HEK293 (cell line): ENCODE data around the gene TOR1A.

Experiments
- EGR2 ChIP-seq: fragments of 450-650 bp; formaldehyde crosslinking; IDR thresholded peaks from 2 replicates; pipeline ENCODE4 v1.5.1; 2016; ENCODE audit warnings: low read depth, missing biosample characterization, missing genetic modification characterization
- GLI4 ChIP-seq: fragments of 450-650 bp; formaldehyde crosslinking; IDR thresholded peaks from 2 replicates; pipeline ENCODE4 v1.5.1; 2016; ENCODE audit warnings: missing biosample characterization, missing genetic modification characterization
- KLF10 ChIP-seq: fragments of 450-650 bp; IDR thresholded peaks from 2 replicates; pipeline ENCODE4 v1.5.1; 2018; ENCODE audit warnings: missing biosample characterization, mild to moderate bottlenecking, missing genetic modification characterization
- PRDM1 ChIP-seq: fragments of 450-650 bp; formaldehyde crosslinking; IDR thresholded peaks from 2 replicates; pipeline ENCODE4; 2016; ENCODE audit warnings: missing biosample characterization, missing genetic modification characterization
- RBAK ChIP-seq: fragments of 450-650 bp; formaldehyde crosslinking; IDR thresholded peaks from 2 replicates; pipeline ENCODE4 v1.5.1; 2016; ENCODE audit warnings: missing biosample characterization, missing genetic modification characterization
- REPIN1 ChIP-seq: fragments of 450-650 bp; formaldehyde crosslinking; IDR thresholded peaks from 2 replicates; pipeline ENCODE4 v1.5.1; 2017; ENCODE audit warnings: missing biosample characterization, missing genetic modification characterization, low read depth
- SCRT2 ChIP-seq: fragments of 450-650 bp; formaldehyde crosslinking; IDR thresholded peaks from 2 replicates; pipeline ENCODE4 v1.5.1; 2016; ENCODE audit warnings: missing biosample characterization, missing genetic modification characterization
- SP2 ChIP-seq: fragments of 450-650 bp; formaldehyde crosslinking; IDR thresholded peaks from 2 replicates; pipeline ENCODE4 v1.5.1; 2016; ENCODE audit warnings: missing biosample characterization, missing genetic modification characterization
- SP3 ChIP-seq: fragments of 450-650 bp; formaldehyde crosslinking; IDR thresholded peaks from 2 replicates; pipeline ENCODE4 v1.5.1; 2016; ENCODE audit warnings: missing biosample characterization, missing genetic modification characterization
- YY1 ChIP-seq: fragments of 450-650 bp; formaldehyde crosslinking; IDR thresholded peaks from 2 replicates; pipeline ENCODE4 v1.5.1; 2018; ENCODE audit warnings: missing biosample characterization, missing genetic modification characterization
- ZBTB7A ChIP-seq: fragments of 450-650 bp; formaldehyde crosslinking; IDR thresholded peaks from 2 replicates; pipeline ENCODE4 v1.5.1; 2016; ENCODE audit warnings: low read depth, missing biosample characterization, missing genetic modification characterization
- ZNF112 ChIP-seq: fragments of 450-650 bp; formaldehyde crosslinking; IDR thresholded peaks from 2 replicates; pipeline ENCODE4 v1.5.0; 2017; ENCODE audit warnings: missing biosample characterization, missing genetic modification characterization
- ZNF132 ChIP-seq: fragments of 450-650 bp; formaldehyde crosslinking; IDR thresholded peaks from 2 replicates; pipeline ENCODE4 v1.5.1; 2017; ENCODE audit warnings: missing biosample characterization, missing genetic modification characterization, borderline replicate concordance
- ZNF133 ChIP-seq: fragments of 450-650 bp; formaldehyde crosslinking; IDR thresholded peaks from 2 replicates; pipeline ENCODE4 v1.5.1; 2016; ENCODE audit warnings: missing biosample characterization, missing genetic modification characterization
- ZNF155 ChIP-seq: fragments of 450-650 bp; formaldehyde crosslinking; IDR thresholded peaks from 2 replicates; pipeline ENCODE4 v1.5.1; 2016; ENCODE audit warnings: missing biosample characterization, missing genetic modification characterization
- ZNF174 ChIP-seq: fragments of 450-650 bp; formaldehyde crosslinking; IDR thresholded peaks from 2 replicates; pipeline ENCODE4 v1.5.0; 2017; ENCODE audit warnings: missing biosample characterization, mild to moderate bottlenecking, missing genetic modification characterization
- ZNF18 ChIP-seq: fragments of 450-650 bp; formaldehyde crosslinking; IDR thresholded peaks from 2 replicates; pipeline ENCODE4 v1.5.1; 2016; ENCODE audit warnings: missing biosample characterization, missing genetic modification characterization
- ZNF223 ChIP-seq: fragments of 450-650 bp; formaldehyde crosslinking; IDR thresholded peaks from 2 replicates; pipeline ENCODE4 v1.5.1; 2016; ENCODE audit warnings: missing biosample characterization, missing genetic modification characterization
- ZNF24 ChIP-seq: fragments of 450-650 bp; formaldehyde crosslinking; IDR thresholded peaks from 2 replicates; pipeline ENCODE4 v1.5.1; 2016; ENCODE audit warnings: missing biosample characterization, missing genetic modification characterization
- ZNF26 ChIP-seq: fragments of 450-650 bp; formaldehyde crosslinking; IDR thresholded peaks from 2 replicates; pipeline ENCODE4 v1.5.1; 2016; ENCODE audit warnings: missing biosample characterization, missing genetic modification characterization
- ZNF280D ChIP-seq: fragments of 450-650 bp; formaldehyde crosslinking; IDR thresholded peaks from 2 replicates; pipeline ENCODE4 v1.5.1; 2016; ENCODE audit warnings: missing biosample characterization, missing genetic modification characterization
- ZNF423 ChIP-seq: fragments of 450-650 bp; formaldehyde crosslinking; IDR thresholded peaks from 2 replicates; pipeline ENCODE4 v1.5.1; 2016; ENCODE audit warnings: missing biosample characterization, missing genetic modification characterization
- ZNF426 ChIP-seq: fragments of 450-650 bp; formaldehyde crosslinking; IDR thresholded peaks from 2 replicates; pipeline ENCODE4 v1.5.1; 2017; ENCODE audit warnings: missing biosample characterization, missing genetic modification characterization, mild to moderate bottlenecking, inconsistent platforms, moderate library complexity
- ZNF514 ChIP-seq: fragments of 450-650 bp; formaldehyde crosslinking; IDR thresholded peaks from 2 replicates; pipeline ENCODE4 v1.5.1; 2016; ENCODE audit warnings: missing biosample characterization, missing genetic modification characterization
- ZNF529 ChIP-seq: fragments of 450-650 bp; formaldehyde crosslinking; IDR thresholded peaks from 2 replicates; pipeline ENCODE4 v1.5.1; 2017; ENCODE audit warnings: missing genetic modification characterization, missing biosample characterization; ENCODE audit not compliant: insufficient replicate concordance
- ZNF549 ChIP-seq: fragments of 450-650 bp; IDR thresholded peaks from 2 replicates; pipeline ENCODE4 v1.5.1; 2018; ENCODE audit warnings: missing biosample characterization, missing genetic modification characterization, mild to moderate bottlenecking, inconsistent platforms, moderate library complexity
- ZNF560 ChIP-seq: fragments of 450-650 bp; formaldehyde crosslinking; IDR thresholded peaks from 2 replicates; pipeline ENCODE4 v1.5.1; 2017; ENCODE audit warnings: missing biosample characterization, missing genetic modification characterization, borderline replicate concordance
- ZNF580 ChIP-seq: fragments of 450-650 bp; formaldehyde crosslinking; IDR thresholded peaks from 2 replicates; pipeline ENCODE4 v1.5.1; 2016; ENCODE audit warnings: missing biosample characterization, missing genetic modification characterization
- ZNF600 ChIP-seq: fragments of 450-650 bp; formaldehyde crosslinking; IDR thresholded peaks from 2 replicates; pipeline ENCODE4 v1.5.1; 2016; ENCODE audit warnings: missing biosample characterization, missing genetic modification characterization
- ZNF670 ChIP-seq: fragments of 450-650 bp; formaldehyde crosslinking; IDR thresholded peaks from 2 replicates; pipeline ENCODE4 v1.5.1; 2016; ENCODE audit warnings: missing biosample characterization, missing genetic modification characterization, low read depth
- ZNF701 ChIP-seq: fragments of 450-650 bp; formaldehyde crosslinking; IDR thresholded peaks from 2 replicates; pipeline ENCODE4 v1.5.1; 2016; ENCODE audit warnings: missing biosample characterization, missing genetic modification characterization
- ZNF76 ChIP-seq: fragments of 450-650 bp; formaldehyde crosslinking; IDR thresholded peaks from 2 replicates; pipeline ENCODE4; 2016; ENCODE audit warnings: low read depth, missing biosample characterization, missing genetic modification characterization, borderline replicate concordance
- ZNF777 ChIP-seq: fragments of 450-650 bp; formaldehyde crosslinking; IDR thresholded peaks from 2 replicates; pipeline ENCODE4 v1.5.1; 2017; ENCODE audit warnings: missing biosample characterization, missing genetic modification characterization, borderline replicate concordance
- ZNF830 ChIP-seq: fragments of 450-650 bp; IDR thresholded peaks from 2 replicates; pipeline ENCODE4 v1.5.0; 2018; ENCODE audit warnings: missing biosample characterization, missing genetic modification characterization, low read depth, mild to moderate bottlenecking, moderate library complexity
- ZSCAN18 ChIP-seq: fragments of 450-650 bp; formaldehyde crosslinking; IDR thresholded peaks from 2 replicates; pipeline ENCODE4 v1.5.1; 2016; ENCODE audit warnings: missing biosample characterization, missing genetic modification characterization

The TOR1A gene

GRCh38 chr9:129823935-129824601 is at the start of gene TOR1A (continued):
- TF ChIP-seq ZNF24 (tag by site-specific recombination) (peak; percentile 82), EGR2 (tag by site-specific recombination) (peak; percentile 70), ZNF223 (tag by site-specific recombination) (peak; percentile 73; the same call in 1 of the 2 replicates), ZNF112 (no peak), ZNF76 (peak; percentile 90), ZNF26 (tag by site-specific recombination) (no peak), ZNF670 (tag by site-specific recombination) (no peak), KLF10 (tag by site-specific recombination) (0 out of 2 replicates have a peak, but pooled peaks have one; percentile 18), SCRT2 (tag by site-specific recombination) (peak; percentile 73), ZNF280D (tag by site-specific recombination) (no peak), ZNF777 (tag by site-specific recombination) (no peak), ZNF132 (tag by site-specific recombination) (no peak), ZNF701 (tag by site-specific recombination) (no peak), ZNF426 (tag by site-specific recombination) (no peak), RBAK (tag by site-specific recombination) (no peak), ZNF423 (no peak), ZNF560 (no peak), ZBTB7A (tag by site-specific recombination) (no peak), ZNF830 (no peak), SP2 (peak; percentile 90), YY1 (peak; percentile 100), ZNF529 (tag by site-specific recombination) (no peak), SP3 (tag by site-specific recombination) (peak; percentile 99), REPIN1 (tag by site-specific recombination) (peak; percentile 95), ZNF600 (tag by site-specific recombination) (peak; percentile 29; the same call in 1 of the 2 replicates), GLI4 (tag by site-specific recombination) (no peak), ZNF549 (no peak), PRDM1 (tag by site-specific recombination) (no peak), ZNF133 (tag by site-specific recombination) (no peak), ZNF174 (tag by site-specific recombination) (no peak), ZNF18 (no peak), ZNF155 (tag by site-specific recombination) (no peak), ZSCAN18 (tag by site-specific recombination) (no peak), ZNF580 (tag by site-specific recombination) (peak; percentile 94), ZNF514 (tag by site-specific recombination) (no peak)
